ENCODE results near the gene CFLAR. TPM values are rescaled to one million over a fixed set of nuclear protein-coding genes. Genes with fewer than 3 reads are reported as not detected.

CFLAR gene
- total and polyA plus RNA-seq, 2 of the 13 experiments (the other 11 are each of a cell fraction or from before 2014, with no cell fraction given), result 43.8 to 92.1 TPM

DNA sequence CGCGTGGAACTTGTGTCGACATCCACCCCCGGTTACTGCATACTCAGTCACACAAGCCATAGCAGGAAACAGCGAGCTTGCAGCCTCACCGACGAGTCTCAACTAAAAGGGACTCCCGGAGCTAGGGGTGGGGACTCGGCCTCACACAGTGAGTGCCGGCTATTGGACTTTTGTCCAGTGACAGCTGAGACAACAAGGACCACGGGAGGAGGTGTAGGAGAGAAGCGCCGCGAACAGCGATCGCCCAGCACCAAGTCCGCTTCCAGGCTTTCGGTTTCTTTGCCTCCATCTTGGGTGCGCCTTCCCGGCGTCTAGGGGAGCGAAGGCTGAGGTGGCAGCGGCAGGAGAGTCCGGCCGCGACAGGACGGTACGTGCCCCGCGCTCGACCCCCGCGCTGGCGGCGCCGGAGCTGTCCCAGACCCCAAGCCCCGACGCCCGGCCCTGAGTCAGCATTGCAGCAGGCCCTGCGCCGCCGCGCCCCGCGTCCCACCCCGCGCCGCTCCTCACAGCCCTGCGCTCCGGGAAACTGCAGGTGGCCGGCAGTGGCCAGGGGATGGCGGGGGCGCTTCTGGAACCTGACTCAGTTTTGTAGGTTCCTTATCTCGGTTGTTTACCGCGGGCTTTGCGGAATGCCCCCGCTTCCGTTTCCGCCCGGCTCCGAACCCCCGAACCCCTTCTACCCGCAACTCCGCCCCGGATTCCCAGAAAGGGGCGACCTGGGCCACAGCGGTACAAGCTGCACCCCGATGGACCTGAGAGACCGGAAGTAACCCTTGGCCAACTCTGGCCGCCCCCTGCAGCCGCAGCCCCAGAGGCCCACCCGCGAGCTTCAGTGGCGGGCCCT lies at the start of gene CFLAR (continued):
- TF ChIP-seq, protein P1, sequence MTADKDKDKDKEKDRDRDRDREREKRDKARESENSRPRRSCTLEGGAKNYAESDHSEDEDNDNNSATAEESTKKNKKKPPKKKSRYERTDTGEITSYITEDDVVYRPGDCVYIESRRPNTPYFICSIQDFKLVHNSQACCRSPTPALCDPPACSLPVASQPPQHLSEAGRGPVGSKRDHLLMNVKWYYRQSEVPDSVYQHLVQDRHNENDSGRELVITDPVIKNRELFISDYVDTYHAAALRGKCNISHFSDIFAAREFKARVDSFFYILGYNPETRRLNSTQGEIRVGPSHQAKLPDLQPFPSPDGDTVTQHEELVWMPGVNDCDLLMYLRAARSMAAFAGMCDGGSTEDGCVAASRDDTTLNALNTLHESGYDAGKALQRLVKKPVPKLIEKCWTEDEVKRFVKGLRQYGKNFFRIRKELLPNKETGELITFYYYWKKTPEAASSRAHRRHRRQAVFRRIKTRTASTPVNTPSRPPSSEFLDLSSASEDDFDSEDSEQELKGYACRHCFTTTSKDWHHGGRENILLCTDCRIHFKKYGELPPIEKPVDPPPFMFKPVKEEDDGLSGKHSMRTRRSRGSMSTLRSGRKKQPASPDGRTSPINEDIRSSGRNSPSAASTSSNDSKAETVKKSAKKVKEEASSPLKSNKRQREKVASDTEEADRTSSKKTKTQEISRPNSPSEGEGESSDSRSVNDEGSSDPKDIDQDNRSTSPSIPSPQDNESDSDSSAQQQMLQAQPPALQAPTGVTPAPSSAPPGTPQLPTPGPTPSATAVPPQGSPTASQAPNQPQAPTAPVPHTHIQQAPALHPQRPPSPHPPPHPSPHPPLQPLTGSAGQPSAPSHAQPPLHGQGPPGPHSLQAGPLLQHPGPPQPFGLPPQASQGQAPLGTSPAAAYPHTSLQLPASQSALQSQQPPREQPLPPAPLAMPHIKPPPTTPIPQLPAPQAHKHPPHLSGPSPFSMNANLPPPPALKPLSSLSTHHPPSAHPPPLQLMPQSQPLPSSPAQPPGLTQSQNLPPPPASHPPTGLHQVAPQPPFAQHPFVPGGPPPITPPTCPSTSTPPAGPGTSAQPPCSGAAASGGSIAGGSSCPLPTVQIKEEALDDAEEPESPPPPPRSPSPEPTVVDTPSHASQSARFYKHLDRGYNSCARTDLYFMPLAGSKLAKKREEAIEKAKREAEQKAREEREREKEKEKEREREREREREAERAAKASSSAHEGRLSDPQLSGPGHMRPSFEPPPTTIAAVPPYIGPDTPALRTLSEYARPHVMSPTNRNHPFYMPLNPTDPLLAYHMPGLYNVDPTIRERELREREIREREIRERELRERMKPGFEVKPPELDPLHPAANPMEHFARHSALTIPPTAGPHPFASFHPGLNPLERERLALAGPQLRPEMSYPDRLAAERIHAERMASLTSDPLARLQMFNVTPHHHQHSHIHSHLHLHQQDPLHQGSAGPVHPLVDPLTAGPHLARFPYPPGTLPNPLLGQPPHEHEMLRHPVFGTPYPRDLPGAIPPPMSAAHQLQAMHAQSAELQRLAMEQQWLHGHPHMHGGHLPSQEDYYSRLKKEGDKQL (CRISPR knock-in tag; IDR thresholded peaks at IDR 0.05; ENCODE audit: low read depth), result 0 out of 2 replicates have a peak, but pooled peaks have one; percentile 22
- TF ChIP-seq ELF4 (CRISPR knock-in tag; IDR thresholded peaks at IDR 0.05; ENCODE audit: borderline replicate concordance) (peak; percentile 82; the same call in 1 of the 2 replicates), AHR (CRISPR knock-in tag; IDR thresholded peaks at IDR 0.05) (no peak), HIVEP1 (CRISPR knock-in tag; IDR thresholded peaks at IDR 0.05) (peak; percentile 87), ZNF343 (CRISPR knock-in tag; IDR thresholded peaks at IDR 0.05) (peak; percentile 90), SMAD3 (CRISPR knock-in tag; IDR thresholded peaks at IDR 0.05) (0 out of 2 replicates have a peak, but pooled peaks have one; percentile 14), ZNF329 (CRISPR knock-in tag; IDR thresholded peaks at IDR 0.05; ENCODE audit: low read depth) (0 out of 2 replicates have a peak, but pooled peaks have one; percentile 77)
- TF ChIP-seq, protein P2, sequence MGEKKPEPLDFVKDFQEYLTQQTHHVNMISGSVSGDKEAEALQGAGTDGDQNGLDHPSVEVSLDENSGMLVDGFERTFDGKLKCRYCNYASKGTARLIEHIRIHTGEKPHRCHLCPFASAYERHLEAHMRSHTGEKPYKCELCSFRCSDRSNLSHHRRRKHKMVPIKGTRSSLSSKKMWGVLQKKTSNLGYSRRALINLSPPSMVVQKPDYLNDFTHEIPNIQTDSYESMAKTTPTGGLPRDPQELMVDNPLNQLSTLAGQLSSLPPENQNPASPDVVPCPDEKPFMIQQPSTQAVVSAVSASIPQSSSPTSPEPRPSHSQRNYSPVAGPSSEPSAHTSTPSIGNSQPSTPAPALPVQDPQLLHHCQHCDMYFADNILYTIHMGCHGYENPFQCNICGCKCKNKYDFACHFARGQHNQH (CRISPR knock-in tag; IDR thresholded peaks at IDR 0.05), result peak; percentile 26; the same call in 1 of the 2 replicates
- TF ChIP-seq, protein P3, sequence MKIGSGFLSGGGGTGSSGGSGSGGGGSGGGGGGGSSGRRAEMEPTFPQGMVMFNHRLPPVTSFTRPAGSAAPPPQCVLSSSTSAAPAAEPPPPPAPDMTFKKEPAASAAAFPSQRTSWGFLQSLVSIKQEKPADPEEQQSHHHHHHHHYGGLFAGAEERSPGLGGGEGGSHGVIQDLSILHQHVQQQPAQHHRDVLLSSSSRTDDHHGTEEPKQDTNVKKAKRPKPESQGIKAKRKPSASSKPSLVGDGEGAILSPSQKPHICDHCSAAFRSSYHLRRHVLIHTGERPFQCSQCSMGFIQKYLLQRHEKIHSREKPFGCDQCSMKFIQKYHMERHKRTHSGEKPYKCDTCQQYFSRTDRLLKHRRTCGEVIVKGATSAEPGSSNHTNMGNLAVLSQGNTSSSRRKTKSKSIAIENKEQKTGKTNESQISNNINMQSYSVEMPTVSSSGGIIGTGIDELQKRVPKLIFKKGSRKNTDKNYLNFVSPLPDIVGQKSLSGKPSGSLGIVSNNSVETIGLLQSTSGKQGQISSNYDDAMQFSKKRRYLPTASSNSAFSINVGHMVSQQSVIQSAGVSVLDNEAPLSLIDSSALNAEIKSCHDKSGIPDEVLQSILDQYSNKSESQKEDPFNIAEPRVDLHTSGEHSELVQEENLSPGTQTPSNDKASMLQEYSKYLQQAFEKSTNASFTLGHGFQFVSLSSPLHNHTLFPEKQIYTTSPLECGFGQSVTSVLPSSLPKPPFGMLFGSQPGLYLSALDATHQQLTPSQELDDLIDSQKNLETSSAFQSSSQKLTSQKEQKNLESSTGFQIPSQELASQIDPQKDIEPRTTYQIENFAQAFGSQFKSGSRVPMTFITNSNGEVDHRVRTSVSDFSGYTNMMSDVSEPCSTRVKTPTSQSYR (CRISPR knock-in tag; IDR thresholded peaks at IDR 0.05; ENCODE audit: borderline replicate concordance), result peak; percentile 9; the same call in 1 of the 2 replicates
- TF ChIP-seq, protein P4, sequence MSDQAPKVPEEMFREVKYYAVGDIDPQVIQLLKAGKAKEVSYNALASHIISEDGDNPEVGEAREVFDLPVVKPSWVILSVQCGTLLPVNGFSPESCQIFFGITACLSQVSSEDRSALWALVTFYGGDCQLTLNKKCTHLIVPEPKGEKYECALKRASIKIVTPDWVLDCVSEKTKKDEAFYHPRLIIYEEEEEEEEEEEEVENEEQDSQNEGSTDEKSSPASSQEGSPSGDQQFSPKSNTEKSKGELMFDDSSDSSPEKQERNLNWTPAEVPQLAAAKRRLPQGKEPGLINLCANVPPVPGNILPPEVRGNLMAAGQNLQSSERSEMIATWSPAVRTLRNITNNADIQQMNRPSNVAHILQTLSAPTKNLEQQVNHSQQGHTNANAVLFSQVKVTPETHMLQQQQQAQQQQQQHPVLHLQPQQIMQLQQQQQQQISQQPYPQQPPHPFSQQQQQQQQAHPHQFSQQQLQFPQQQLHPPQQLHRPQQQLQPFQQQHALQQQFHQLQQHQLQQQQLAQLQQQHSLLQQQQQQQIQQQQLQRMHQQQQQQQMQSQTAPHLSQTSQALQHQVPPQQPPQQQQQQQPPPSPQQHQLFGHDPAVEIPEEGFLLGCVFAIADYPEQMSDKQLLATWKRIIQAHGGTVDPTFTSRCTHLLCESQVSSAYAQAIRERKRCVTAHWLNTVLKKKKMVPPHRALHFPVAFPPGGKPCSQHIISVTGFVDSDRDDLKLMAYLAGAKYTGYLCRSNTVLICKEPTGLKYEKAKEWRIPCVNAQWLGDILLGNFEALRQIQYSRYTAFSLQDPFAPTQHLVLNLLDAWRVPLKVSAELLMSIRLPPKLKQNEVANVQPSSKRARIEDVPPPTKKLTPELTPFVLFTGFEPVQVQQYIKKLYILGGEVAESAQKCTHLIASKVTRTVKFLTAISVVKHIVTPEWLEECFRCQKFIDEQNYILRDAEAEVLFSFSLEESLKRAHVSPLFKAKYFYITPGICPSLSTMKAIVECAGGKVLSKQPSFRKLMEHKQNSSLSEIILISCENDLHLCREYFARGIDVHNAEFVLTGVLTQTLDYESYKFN (CRISPR knock-in tag; conservative IDR thresholded peaks at IDR 0.05), result peak; percentile 76
